GM19025 (cell line): ENCODE data around the gene SEC16A.
A peak's percentile ranks its signal among the peaks of the same experiment; 100 is the strongest.

ENCODE experiments used
- ATAC-seq: cut with Tn5 transposase; IDR thresholded peaks from one replicate; pipeline ENCODE4 v1.9.1; 2021; ENCODE audit warnings: mild to moderate bottlenecking, low read depth, moderate library complexity; ENCODE audit not compliant: unreplicated experiment

SEC16A gene

DNA sequence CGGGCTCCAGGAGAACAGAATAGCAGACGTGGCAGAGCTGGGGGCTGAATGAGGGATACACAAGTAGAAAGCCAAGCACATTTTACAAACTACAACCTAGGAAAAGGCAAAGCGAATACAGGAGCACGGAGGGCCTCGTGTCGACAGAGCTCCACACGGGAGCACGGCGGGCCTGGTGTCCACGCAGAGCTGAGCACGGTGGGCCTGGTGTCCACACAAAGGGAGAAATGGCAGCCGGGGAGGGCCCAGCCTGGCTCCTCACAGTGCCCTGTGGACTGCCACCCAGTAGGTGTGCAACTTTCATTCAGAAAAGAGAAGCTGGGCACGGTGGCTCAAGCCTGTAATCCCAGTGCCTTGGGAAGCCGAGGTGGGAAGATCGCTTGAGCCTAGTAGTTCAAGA, 39.8 kb downstream of the SEC16A start:
- ATAC-seq, result no peak

DNA sequence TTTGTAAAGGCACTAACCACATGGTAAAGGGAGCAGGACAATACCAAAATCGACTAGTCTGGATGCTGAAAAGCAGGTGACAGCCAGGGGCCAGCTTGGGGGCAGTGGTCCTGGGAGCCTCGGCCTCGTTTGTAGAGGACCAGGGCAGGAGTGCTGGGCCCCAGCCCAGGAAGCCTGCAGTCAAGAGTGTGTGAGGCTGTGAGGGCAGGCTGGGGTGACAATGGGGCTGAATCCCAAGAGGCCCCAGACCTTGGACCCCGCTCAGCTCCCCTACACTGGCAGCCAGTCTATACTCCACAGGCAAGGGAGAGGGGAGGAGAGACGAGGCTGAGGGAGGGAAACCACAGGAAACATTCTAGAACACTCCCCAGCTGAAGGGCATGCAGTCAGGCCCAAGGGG, 40.6 kb downstream of the SEC16A start:
- ATAC-seq, result no peak

DNA sequence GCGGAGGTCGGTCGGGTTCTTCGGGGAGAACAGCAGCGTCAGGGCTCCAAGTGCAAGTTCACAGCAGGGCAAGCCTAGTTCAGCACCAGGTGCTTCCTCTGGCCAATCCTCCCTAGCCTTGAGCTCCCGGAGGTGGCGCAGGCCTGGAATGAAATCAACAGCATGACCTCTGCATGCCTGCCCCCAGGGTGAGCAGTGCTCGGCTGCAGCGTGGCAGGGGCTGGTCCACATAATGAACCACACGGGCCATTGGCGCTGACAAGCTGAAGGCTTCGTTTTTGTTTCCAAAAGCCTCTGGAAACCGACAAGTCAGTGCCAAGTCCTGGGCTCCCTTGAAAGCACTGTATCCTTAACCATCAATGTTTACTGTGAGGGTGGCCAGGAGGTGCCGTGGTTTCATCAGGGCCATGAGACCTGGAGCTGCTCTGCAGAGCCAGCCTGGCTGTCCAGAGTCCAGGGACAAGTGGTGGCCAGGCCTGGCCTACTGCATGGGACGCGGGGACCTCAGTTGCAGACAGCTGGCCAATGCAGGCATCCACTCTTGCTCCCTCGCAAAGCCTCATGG, 41.1 kb downstream of the SEC16A start:
- ATAC-seq, result no peak

DNA sequence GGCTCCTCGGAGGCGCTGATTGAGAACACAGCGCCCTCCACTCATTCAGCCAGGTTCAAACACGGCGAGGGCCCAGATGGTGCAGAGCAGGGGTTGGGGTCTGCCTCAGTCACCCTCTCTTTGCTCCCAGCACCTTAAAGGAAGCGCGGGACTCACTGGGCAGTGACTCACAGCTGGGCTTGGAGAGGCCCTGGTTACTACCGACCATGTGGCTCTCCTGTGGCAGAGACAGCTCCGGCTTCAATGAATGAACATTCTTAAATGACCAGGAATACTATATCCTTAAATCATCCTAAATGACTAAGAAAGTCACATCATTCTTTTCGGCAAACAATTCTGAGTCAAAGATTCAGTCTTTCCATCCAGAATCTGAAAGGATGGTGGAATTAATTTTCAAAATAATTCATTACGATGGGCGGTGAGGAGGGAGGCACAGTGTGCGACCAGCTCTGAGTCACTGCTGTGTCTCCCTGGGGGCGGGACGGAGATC, 41.6 kb downstream of the SEC16A start:
- no peak for ATAC-seq

DNA sequence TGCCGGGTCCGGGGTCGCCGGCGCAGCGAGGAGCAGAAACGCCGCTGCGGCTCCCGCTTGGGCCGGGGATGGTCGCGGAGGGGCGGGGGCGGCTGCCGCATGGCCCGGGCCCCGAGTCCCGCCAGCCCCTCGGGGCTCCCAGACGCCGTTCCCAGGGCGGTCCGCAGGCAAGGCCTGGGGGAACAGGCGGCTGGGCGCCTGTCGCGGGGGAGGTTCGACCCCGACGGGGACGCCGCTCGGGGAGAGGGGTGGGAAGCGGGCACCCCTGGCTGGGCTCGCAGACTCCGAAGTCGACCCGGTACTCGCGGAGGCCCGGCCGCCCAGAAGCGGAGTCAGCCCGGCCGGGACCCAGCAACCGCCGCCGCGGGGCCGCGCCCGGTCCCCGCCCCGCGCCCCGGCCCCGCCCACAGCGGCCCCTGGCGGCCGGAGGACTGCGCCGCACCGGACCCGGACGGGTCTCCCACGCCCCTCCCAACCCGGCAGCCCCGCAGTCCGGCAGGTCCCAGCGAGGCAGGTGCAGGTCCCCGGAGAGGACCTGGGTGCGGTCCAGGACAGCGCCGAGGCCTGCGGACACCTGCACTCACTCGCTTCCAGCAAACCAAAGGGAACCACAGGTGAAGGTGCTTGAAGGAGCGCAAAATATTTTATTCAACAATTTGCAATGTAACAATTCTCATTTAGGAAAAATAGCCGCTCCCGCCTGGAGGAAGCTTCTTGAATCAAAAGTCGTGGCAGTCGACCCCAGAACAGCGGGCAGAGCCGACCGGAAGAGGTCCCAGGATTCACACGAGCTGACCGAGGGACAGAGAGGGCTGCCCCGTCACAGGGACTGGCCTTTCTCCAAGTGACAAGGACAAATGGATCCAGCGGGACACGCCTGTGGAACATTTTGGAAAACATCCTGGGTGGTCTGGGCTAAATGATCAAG, 43.1 kb downstream of the SEC16A start, which contains the start of gene INPP5E:
INPP5E (minus strand) TSS at position 365 of the 928 bp plus-strand sequence. CDS start 426 bp downstream, outside the sequence.
- peak; percentile 58 for ATAC-seq

DNA sequence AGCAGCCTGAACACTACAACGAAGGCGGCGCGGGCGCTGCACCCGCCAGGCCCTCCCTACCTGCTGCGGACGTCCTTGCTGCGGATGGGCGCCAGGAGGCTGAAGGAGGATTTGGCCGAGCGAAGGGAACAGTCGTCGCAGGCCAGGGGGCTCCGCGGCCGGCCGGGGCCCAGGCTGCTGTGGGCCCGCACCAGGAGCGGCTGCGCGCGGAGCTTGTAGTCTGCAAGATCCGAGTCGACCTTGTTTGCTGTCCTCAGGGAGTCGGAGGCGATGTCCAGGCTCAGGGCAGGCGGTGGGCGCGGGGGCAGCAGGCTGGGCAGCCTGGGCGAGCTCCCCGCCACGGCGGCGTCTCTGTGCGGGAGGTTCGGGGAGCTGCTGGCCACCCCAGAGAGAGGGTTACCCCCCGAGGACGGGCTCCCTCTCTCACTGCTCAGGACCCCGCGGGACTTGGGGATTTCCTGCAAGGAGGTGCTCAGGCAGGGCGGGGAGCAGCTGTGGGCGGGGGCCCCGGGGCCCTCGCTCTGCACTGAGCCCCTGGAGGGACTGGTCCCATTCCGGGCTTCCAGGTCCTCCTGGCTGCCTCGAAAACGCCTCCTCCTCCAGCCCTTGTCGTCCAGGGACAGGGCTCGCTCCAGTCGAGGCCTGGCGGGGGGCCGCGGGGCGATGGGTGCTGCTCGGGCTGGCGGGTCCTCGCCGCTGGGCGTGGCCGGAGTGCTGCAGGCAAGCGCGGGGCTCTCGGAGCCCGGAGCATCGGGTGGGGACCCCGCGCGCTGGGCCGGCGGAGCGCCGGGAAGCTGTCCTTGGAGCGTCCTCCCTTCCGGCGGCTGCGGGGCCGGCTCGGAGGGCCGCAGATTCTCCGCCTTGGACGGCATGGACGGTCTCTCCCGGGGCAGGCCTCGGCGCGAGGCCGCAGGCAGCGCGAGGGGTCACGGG, 44.0 kb downstream of the SEC16A start:
- ATAC-seq, result peak; percentile 49

DNA sequence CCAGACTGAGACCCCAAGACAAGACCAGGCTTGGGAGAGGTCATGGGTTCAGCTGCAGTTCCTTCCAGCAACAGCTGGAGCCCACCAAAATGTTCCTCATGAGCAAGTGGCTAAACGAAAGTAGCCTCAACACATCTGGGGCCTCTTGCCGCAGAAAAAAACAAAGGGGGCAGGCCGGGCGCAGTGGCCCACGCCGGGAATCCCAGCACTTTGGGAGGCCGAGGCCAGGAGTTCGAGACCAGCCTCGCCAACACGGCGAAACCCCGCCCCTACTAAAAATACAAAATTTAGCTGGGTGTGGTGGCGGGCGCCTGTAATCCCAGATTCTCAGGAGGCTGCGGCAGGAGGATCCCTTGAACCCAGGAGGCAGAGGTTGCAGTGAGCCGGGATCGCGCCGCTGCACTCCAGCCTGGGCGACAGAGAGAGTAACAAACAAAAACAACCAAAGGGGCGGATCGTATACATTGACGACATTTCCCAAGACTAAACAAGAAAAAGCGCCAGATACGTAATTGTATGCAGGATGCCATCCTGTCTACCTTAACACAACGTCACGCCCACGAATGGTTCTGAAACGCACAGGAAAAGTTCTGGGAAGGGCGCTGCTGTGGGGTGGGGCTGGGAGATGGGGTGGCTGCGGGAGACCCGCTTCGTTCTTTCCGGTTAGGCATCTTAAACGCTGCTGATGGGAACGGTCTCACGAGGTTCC, 44.8 kb downstream of the SEC16A start:
- no peak for ATAC-seq

DNA sequence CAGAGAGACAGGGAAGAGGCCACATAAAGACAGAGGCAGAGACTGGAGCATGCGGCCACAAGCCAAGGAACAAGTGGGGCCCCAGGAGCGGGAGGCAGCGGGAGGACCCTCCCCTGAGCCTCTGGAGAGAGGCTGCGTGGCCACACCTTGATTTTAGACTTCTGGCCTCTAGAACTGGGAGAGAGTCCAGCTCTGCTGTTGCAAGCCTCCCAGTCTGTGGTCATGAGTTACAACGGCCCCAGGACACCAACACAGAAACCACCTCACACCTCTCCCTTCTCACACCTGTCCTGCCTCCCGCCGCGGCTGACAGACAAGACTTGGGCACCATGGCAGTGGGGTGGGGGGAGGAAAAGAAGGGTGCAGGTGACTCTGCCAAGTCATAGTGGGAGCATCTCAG, 45.4 kb downstream of the SEC16A start:
- ATAC-seq, result no peak

DNA sequence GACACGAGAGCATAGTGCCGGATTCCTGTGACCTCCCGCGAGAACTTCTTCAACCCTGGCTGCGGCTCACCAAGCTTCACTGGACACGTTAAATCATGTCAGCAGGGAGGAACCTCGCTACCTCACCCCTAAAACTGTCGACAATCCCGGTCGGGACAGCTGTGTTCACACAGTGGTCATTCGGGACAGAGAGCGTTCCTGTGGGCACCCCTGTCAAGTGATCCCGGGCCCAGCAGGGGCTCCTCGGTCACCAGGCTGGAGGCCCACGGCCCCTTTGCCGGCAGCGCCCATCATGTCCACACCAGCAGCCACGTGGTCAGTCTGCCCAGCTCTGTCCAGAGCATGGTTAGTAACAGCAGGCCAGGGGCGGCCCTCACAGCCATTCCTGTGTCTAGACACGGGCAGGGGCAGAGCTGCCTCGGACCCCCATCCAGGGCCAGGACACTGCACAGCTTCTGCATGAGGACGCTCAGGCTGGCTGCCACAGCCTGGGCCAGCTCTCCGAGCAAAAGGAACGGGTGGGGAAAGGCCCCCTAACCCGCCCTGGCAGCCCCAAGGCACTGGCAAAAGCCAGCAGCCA, 46.7 kb downstream of the SEC16A start:
- no peak for ATAC-seq

DNA sequence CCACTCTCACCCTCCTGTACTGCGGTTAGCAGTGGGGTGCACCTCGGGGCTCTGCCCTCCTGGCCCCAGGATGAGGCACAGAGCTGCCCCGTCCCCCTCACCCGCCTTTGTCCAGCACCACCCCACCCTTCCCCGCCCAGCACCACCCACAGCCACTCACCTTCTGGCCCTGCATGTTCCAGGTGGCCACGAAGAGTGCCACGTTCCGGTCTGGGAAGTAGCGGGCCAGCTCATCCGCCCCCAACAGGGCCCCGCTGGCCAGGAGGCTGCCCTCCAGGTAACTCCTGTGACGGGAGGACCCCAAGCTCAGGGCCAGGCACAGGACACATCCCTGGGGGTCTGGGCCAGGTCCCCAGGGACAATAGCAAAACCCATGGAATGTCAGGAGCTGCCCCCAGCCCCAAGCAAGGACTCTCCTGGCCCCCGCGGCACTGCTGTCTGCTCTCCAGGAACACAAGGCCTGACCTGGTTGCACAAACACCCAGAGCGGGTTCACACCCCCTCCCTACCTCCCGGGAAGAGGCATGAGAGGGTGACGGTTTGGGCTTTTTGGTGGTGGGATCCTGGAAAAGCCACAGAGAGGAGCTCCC, 48.2 kb downstream of the SEC16A start:
- no peak for ATAC-seq

DNA sequence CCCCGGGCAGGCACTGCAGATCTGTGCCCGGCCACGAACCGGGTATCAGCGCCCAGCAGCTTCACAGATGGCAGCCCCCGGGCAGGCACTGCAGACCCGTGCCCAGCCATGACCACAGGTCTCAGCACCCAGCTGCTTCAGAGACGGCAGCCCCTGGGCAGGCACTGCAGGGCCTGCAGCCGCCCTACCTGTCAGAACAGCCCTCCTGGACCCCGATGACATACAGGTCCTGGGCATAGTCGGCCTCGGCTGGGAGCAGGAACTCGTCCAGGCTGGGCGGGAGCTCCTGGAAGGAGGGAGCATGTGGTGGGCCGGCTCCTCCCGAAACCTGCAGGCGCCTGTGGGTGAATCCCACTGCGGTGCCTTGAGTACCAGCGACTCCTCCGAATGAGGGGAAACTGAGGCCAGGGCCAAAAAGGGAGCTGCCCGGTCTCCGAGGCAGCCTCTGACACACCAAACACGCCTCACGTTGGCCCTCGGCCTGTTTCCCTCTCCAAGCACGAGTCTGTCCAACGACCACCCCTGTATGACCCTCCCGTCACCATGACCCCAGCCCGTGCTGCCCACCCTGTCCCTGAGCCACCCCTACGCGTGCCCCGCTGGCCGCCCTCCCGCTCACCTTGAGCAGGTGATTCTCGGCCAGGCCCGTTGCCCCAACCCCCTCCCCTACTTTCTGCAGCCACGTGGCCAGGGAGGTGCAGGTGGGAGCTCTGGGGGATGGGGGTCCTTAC, 48.8 kb downstream of the SEC16A start:
- no peak for ATAC-seq

DNA sequence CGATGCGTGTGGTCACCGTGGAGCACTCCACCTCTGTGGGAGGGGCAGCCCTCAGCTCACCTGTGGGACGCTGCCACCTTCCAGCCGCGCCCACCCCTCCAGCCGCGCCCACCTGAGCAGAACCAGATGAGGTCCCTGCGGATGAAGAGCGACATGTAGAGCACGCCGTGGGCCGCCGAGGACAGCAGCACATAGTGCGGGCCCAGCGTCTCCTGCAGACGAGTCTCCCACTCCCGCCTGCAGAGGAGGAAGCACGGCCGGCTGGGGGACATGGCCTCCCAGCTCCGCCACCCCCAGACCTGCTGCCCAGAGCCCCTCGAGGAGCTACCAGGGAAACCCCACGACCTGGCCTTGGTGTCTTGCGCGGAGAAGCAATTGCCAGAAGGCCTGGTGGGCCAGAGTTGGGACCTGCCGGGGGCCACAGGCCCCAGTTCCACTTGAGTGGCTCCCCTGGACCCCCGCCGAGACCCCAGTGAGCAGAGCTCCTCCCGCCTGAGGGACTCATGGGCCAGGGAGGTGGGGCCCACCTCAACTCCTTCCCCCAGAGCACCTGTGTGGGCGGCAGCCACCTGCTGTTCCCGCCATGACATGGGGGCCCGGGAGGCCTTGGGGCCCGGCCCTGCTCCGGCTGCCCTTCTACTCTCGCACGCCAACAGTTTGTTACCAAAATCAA, 49.7 kb downstream of the SEC16A start:
- no peak for ATAC-seq

DNA sequence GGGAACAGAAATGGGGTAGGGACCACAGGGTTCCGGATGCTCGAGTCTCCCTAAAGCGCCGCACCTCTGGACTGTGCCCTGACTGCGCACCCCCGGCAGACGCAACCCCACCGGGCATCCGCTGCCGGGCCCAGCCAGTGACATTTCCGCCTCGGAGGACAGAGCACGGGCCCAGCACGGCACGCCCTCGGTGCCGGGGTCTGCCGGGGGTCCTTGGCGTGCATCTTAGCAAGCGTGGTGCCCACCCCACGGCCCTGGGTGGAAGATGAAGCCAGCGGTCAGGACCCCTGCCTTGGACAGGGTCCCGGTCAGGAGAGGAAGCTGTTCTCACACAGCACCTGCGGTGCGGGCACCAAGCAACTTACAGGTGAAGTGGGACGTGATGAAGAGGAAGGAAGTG, 50.2 kb downstream of the SEC16A start:
- ATAC-seq, result no peak

DNA sequence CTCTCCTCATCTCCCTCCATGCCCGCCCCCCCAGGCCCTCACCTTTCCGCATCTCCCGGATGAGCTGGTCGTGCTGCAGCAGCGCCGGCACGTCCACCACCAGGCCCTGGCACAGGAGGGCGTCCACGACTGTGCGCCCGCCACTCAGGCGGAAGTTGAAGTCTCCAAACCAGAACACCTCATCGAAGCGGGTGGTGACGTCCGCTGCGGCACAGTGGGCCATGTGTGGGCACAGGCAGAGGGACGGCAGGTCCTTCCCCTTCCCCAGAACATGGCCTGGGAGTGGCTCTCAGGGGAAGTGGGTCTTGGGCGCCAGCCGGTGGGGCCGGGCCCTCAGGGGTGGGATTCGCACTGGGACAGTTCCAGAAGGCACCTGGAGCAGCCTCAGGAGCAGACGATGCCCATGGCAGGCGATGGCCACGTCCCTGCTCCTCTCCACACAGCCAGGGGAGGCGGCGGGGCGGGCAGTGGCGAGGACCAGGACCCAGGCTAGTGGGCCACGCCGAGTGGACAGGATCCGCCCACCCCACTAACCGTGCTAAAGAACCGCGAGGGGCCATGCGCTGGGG, 51.0 kb downstream of the SEC16A start:
- no peak for ATAC-seq

DNA sequence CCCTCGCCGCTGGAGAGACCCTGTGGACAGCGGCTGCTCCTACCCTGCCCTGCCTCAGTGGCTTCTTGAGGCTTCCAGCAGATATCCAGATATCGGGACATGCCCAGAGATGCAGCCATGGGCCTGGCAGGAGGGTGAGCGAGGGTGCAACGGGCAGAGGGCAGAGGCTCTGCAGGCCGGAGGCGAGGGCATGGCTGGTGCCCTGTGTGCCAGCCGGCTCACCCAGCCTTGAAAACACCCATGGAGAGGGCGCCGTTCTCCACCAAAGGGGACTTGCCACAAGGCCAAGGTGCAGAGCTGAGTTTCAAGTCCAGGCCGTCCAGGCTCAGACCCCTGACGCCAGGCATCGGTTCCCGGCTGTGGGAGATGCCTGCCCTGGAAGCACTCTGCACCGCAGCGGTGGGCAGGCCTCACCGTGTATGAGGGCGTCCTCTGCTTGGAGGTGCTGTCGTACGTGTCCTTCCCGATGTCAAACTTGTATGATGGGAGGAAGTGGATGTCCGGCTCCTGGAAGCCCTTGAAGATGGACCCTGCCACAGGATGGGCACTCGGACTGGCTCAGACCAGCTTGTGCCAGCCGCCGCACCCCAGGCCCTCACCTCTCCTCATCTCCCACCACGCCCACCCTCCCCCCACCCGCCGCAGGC, 52.1 kb downstream of the SEC16A start:
- no peak for ATAC-seq

DNA sequence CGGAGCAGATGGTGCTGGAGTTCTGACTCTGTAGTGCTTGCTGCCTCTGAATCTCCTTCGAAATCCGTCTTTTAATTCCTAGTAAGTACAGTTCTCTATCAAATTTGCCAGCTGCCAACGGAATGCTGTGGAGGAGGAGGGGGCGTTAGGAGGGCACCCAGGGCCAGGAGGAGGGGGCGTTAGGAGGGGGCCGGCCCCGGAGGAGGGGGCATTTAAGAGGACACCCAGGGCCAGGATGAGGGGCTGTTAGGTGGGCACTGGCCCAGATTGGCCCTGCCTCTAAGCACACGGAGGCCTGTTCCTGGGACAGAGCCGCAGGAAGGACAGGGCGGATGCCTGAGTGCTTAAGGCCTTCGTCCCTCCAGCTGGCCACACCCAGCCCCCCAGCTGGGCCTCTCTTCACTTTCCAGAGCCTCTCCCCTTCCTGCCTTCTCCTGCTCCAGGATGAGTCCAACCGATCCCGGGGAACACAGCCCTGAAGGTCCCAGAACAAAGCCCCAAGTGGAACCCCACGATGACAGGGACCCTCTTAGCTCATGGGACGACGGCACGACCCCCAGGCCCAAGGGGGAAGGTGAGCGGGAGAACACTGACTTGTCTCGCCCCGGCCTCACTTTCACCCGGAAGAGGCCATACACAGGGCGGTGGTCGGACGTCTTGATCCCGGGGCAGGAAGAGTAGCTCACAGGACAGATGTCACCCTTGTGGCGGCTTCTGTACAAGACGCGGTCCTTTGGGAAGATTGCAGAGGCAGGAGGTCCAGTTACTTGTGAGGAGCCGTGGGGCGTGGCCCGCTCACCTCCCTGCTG, 53.0 kb downstream of the SEC16A start:
- no peak for ATAC-seq
